ENCODE data around the gene SLC5A6. TPM values are rescaled to one million over a fixed set of nuclear protein-coding genes. Genes with fewer than 3 reads are reported as not detected.

The SLC5A6 gene
- total and polyA plus RNA-seq, 2 donors (not counting 1 experiment from before 2014, with no cell fraction given) = 50.8 to 52.6 TPM

DNA sequence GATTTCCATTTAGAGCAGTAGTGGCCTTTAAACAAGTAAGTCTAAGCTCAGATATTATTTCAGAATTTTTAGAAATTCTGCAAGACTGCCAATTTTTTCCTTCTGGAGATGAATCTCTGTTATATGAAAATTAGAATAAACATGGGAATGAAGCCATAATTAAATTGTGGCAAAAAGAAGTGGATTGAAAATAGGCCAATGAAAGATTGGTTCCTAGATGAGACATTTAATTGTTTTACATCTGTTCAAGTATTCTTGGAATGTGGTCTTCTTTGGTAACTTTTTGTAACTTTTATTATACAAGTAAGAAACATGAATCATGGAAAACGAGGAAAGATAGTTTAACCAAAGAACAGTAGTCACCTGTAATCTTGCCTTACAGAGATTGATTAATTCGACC lies 15.4 kb upstream of the SLC5A6 start:
- no CpG with 5 or more reads among the region's 2 CpGs for WGBS (ENCODE audit: insufficient coverage)
- CTCF ChIA-PET = no interaction called here
- intact Hi-C loops (cut with micrococcal nuclease) = no loop called here
- H3K9me3 Mint-ChIP-seq (ENCODE audit: insufficient read depth) = no peaks in the 10 kb centered on the region
- H3K4me1 Mint-ChIP-seq = no peaks in the 10 kb centered on the region
- DNase-seq (no peak), ATAC-seq (ENCODE audit: low read depth) (no peak)
- no peaks in the 10 kb centered on the region for H3K4me1 ChIP-seq (ENCODE audit: control insufficient read depth in 2 of 2, insufficient read depth in 2 of 2, low read length in 2 of 2)
- no peak overlapping the region for H3K9ac ChIP-seq (ENCODE audit: low read length)
- H4K20me1 ChIP-seq (ENCODE audit: control insufficient read depth, insufficient read depth, low read length, poor library complexity, severe bottlenecking) = no peaks in the 10 kb centered on the region
- H3K27me3 Mint-ChIP-seq = no peaks in the 10 kb centered on the region
- no peak overlapping the region for H3K4me2 ChIP-seq (replicated peaks; ENCODE audit: low read depth, low read length, poor library complexity, severe bottlenecking)
- no peak for TF ChIP-seq EZH2 (IDR thresholded peaks at IDR 0.05; ENCODE audit: borderline replicate concordance, insufficient read depth, low read depth, low read length, poor library complexity, severe bottlenecking)
- TF ChIP-seq, protein P1, sequence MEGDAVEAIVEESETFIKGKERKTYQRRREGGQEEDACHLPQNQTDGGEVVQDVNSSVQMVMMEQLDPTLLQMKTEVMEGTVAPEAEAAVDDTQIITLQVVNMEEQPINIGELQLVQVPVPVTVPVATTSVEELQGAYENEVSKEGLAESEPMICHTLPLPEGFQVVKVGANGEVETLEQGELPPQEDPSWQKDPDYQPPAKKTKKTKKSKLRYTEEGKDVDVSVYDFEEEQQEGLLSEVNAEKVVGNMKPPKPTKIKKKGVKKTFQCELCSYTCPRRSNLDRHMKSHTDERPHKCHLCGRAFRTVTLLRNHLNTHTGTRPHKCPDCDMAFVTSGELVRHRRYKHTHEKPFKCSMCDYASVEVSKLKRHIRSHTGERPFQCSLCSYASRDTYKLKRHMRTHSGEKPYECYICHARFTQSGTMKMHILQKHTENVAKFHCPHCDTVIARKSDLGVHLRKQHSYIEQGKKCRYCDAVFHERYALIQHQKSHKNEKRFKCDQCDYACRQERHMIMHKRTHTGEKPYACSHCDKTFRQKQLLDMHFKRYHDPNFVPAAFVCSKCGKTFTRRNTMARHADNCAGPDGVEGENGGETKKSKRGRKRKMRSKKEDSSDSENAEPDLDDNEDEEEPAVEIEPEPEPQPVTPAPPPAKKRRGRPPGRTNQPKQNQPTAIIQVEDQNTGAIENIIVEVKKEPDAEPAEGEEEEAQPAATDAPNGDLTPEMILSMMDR (IDR thresholded peaks at IDR 0.05) = no peak
- no peaks in the 10 kb centered on the region for H3K9me3 ChIP-seq (ENCODE audit: control extremely low read depth in 1 of 3, control insufficient read depth in 2 of 3, insufficient read depth in 1 of 3, low read length in 2 of 3)
- no peaks in the 10 kb centered on the region for H3K27me3 ChIP-seq (replicated peaks in 1 of 4; ENCODE audit: control extremely low read depth in 1 of 4, control insufficient read depth in 3 of 4, insufficient read depth in 4 of 4, low read length in 3 of 4)
- H3K27ac Mint-ChIP-seq = no peak overlapping the region
- peaks cover 3% of the 10 kb centered on the region for H3K79me2 ChIP-seq (ENCODE audit: control insufficient read depth, insufficient read depth, low read length)
- H3K36me3 ChIP-seq (replicated peaks in 1 of 2; ENCODE audit: control extremely low read depth in 1 of 2, control insufficient read depth in 1 of 2, extremely low read depth in 1 of 2, insufficient read depth in 2 of 2, low read length in 1 of 2) = peaks cover 8 to 71% of the 10 kb centered on the region in 2 experiments
- no peak overlapping the region for H3K4me3 Mint-ChIP-seq
- POLR2A ChIA-PET = no interaction called here
- H2AFZ ChIP-seq (ENCODE audit: insufficient read depth, low read depth, low read length, poor library complexity, severe bottlenecking) = no peak overlapping the region
- no peak overlapping the region for H3K27ac ChIP-seq (ENCODE audit: low read length in 2 of 2)
- no peak overlapping the region for H3K4me3 ChIP-seq (ENCODE audit: control extremely low read depth in 1 of 5, extremely low read depth in 1 of 5, insufficient read depth in 1 of 5, low read depth in 2 of 5, low read length in 4 of 5)

DNA sequence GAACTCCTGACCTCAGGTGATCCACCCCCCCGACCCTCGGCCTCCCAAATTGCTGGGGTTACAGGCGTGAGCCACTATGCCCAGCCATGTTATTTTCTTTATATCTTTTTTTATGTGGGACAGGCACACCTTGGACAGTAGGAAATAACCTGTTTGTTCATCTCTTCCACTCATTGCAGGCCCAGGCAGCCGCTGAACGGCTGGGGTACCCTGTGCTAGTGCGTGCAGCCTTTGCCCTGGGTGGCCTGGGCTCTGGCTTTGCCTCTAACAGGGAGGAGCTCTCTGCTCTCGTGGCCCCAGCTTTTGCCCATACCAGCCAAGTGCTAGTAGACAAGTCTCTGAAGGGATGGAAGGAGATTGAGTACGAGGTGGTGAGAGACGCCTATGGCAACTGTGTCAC lies 13.5 kb upstream of the SLC5A6 start:
- DNase-seq = no peak

More for the DNA sequence above, 13.5 kb upstream of the SLC5A6 start:
- H3K79me2 ChIP-seq (ENCODE audit: control insufficient read depth, insufficient read depth, low read length) = peaks cover 3% of the 10 kb centered on the region
- ChIA-PET CTCF (no interaction called here), POLR2A (no interaction called here)
- H3K9me3 ChIP-seq (ENCODE audit: control extremely low read depth in 1 of 3, control insufficient read depth in 2 of 3, insufficient read depth in 1 of 3, low read length in 2 of 3) = no peaks in the 10 kb centered on the region
- no peak overlapping the region for H3K4me3 ChIP-seq (ENCODE audit: control extremely low read depth in 1 of 5, extremely low read depth in 1 of 5, insufficient read depth in 1 of 5, low read depth in 2 of 5, low read length in 4 of 5)
- no peak for TF ChIP-seq EZH2 (IDR thresholded peaks at IDR 0.05; ENCODE audit: borderline replicate concordance, insufficient read depth, low read depth, low read length, poor library complexity, severe bottlenecking)
- TF ChIP-seq, protein P1 (IDR thresholded peaks at IDR 0.05) = no peak
- intact Hi-C loops (cut with micrococcal nuclease) = no loop called here
- no peak for ATAC-seq (ENCODE audit: low read depth)
- no peaks in the 10 kb centered on the region for H3K9me3 Mint-ChIP-seq (ENCODE audit: insufficient read depth)
- no peaks in the 10 kb centered on the region for H3K27me3 ChIP-seq (replicated peaks in 1 of 4; ENCODE audit: control extremely low read depth in 1 of 4, control insufficient read depth in 3 of 4, insufficient read depth in 4 of 4, low read length in 3 of 4)
- no peaks in the 10 kb centered on the region for H3K4me1 Mint-ChIP-seq
- no peak overlapping the region for H2AFZ ChIP-seq (ENCODE audit: insufficient read depth, low read depth, low read length, poor library complexity, severe bottlenecking)
- H3K4me1 ChIP-seq (ENCODE audit: control insufficient read depth in 2 of 2, insufficient read depth in 2 of 2, low read length in 2 of 2) = no peaks in the 10 kb centered on the region
- H3K4me3 Mint-ChIP-seq = no peak overlapping the region
- no peak overlapping the region for H3K27ac Mint-ChIP-seq
- WGBS (ENCODE audit: insufficient coverage) = 96% methylated on average over 6 of the region's 9 CpGs
- no peak overlapping the region for H3K27ac ChIP-seq (ENCODE audit: low read length in 2 of 2)
- no peaks in the 10 kb centered on the region for H4K20me1 ChIP-seq (ENCODE audit: control insufficient read depth, insufficient read depth, low read length, poor library complexity, severe bottlenecking)
- H3K4me2 ChIP-seq (replicated peaks; ENCODE audit: low read depth, low read length, poor library complexity, severe bottlenecking) = no peak overlapping the region
- H3K9ac ChIP-seq (ENCODE audit: low read length) = no peak overlapping the region
- no peaks in the 10 kb centered on the region for H3K27me3 Mint-ChIP-seq
- peaks cover 7 to 67% of the 10 kb centered on the region in 2 experiments for H3K36me3 ChIP-seq (replicated peaks in 1 of 2; ENCODE audit: control extremely low read depth in 1 of 2, control insufficient read depth in 1 of 2, extremely low read depth in 1 of 2, insufficient read depth in 2 of 2, low read length in 1 of 2)

Measured in B cell (primary cell).